SK-N-MC (cell line): ENCODE measurements around the gene PCED1B.

Experiments
- EZH2 ChIP-seq: fragments of 200-600 bp; sonication (generic); IDR thresholded peaks from one replicate; pipeline ENCODE4 v1.6.1; 2017; ENCODE audit warnings: antibody characterized with exemption
- FOXP2 ChIP-seq: optimal IDR thresholded peaks from 2 replicates; pipeline ENCODE3; 2011; ENCODE audit warnings: mild to moderate bottlenecking, moderate library complexity; ENCODE audit not compliant: insufficient read depth; ENCODE audit errors: extremely low read length, control extremely low read depth
- POLR2AphosphoS5 ChIP-seq: IDR thresholded peaks from 2 replicates; pipeline ENCODE4 v1.6.1; 2012; ENCODE audit warnings: mild to moderate bottlenecking, low read depth, low read length, borderline replicate concordance

DNA sequence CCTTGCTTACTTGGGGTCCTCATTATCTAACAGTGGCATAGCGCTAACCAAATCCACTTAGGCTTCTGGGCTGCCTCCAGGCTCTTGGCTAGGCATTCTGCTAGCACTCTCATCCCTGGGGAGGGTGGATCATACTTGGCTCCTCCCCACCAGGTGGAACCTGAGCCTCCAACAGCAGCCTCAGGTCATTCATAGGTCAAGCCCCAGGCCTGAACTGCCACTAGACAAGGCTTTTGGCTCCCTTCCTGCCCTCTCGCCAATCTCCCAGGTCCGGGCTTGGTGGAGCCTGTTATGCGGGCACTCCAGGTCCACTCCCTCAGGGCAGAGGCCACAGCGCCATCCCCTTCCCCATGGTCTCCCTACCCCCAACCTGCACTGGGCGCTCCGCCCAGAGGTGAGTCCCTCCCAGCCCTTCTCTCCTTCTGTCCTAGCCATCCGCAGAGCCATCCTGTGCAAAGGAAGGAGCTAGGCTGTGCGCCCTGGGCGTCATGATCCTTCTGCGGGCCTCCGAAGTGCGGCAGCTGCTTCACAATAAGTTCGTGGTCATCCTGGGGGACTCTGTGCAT lies 155.2 kb downstream of the PCED1B start:
- TF ChIP-seq EZH2 (no peak), POLR2AphosphoS5 (no peak), FOXP2 (no peak)
